Neural cell (in vitro differentiated cells): ENCODE results near the gene CCDC12.

Experiments used
- CTCF ChIP-seq: fragments of 450-650 bp; IDR thresholded peaks from 2 replicates; pipeline ENCODE4 v1.5.1; 2014; ENCODE audit warnings: antibody characterized with exemption, mild to moderate bottlenecking, moderate library complexity; ENCODE audit not compliant: poor library complexity, severe bottlenecking
- EP300 ChIP-seq: fragments of 450-650 bp; conservative IDR thresholded peaks from 2 replicates; pipeline ENCODE4 v1.6.1; 2014; ENCODE audit warnings: antibody characterized with exemption, mild to moderate bottlenecking, moderate library complexity; ENCODE audit not compliant: poor library complexity, severe bottlenecking

GRCh38 chr3:46918634-46919033, 57.9 kb downstream of the CCDC12 start:
- TF ChIP-seq CTCF (no peak), EP300 (no peak)
